Muscle layer of duodenum (tissue), 2 donors: ENCODE data around the gene ANKS1B.

Source experiments
- H3K27ac ChIP-seq: one replicate; pipeline ENCODE4 v1.7.0; 2013; ENCODE audit warnings: mild to moderate bottlenecking, low read length
- H3K27me3 ChIP-seq: one replicate; pipeline ENCODE4 v1.7.0; 2013; ENCODE audit warnings: low read depth, mild to moderate bottlenecking, control low read depth, low read length
- H3K36me3 ChIP-seq, 2 donors: one replicate each; pipeline ENCODE4 v1.7.0; 2013; ENCODE audit warnings: low read length in 2 of 2, control low read depth in 1 of 2, mild to moderate bottlenecking in 1 of 2; ENCODE audit not compliant: insufficient read depth in 2 of 2, control insufficient read depth in 1 of 2
- H3K4me1 ChIP-seq, 2 donors: one replicate each; pipeline ENCODE4 v1.7.0; 2013; ENCODE audit warnings: low read length in 2 of 2, mild to moderate bottlenecking in 2 of 2, control low read depth in 1 of 2, moderate library complexity in 1 of 2; ENCODE audit not compliant: insufficient read depth in 2 of 2, control insufficient read depth in 1 of 2
- H3K4me3 ChIP-seq, 2 donors: one replicate each; pipeline ENCODE4 v1.7.0; 2013; ENCODE audit warnings: low read length in 2 of 2, low read depth in 1 of 2, mild to moderate bottlenecking in 1 of 2
- H3K9me3 ChIP-seq, 2 donors: one replicate each; pipeline ENCODE4 v1.7.0; 2013; ENCODE audit warnings: low read length in 2 of 2, control low read depth in 1 of 2, mild to moderate bottlenecking in 1 of 2; ENCODE audit not compliant: control insufficient read depth in 1 of 2
- donor health status: healthy.

The ANKS1B gene

GRCh38 chr12:98736352-98737321, 1248.1 kb downstream of the ANKS1B start:
- H3K4me3 ChIP-seq = no peak overlapping the region
- peaks cover 0 to 7% of the 10 kb centered on the region in 2 donors for H3K9me3 ChIP-seq
- H3K36me3 ChIP-seq = peaks cover 6 to 9% of the 10 kb centered on the region in 2 donors
- no peaks in the 10 kb centered on the region for H3K27me3 ChIP-seq
- no peak overlapping the region for H3K27ac ChIP-seq
- peaks cover 5 to 6% of the 10 kb centered on the region in 2 donors for H3K4me1 ChIP-seq

- no peak overlapping the region for H3K27ac ChIP-seq
- peaks cover 6 to 9% of the 10 kb centered on the region in 2 donors for H3K36me3 ChIP-seq
- peaks cover 5 to 6% of the 10 kb centered on the region in 2 donors for H3K4me1 ChIP-seq
Observed at GRCh38 chr12:98735821-98736220, 1248.9 kb downstream of the ANKS1B start.

GRCh38 chr12:98733667-98734350, 1250.9 kb downstream of the ANKS1B start:
- no peaks in the 10 kb centered on the region for H3K27me3 ChIP-seq
- no peak overlapping the region for H3K4me3 ChIP-seq
- peaks cover 5 to 6% of the 10 kb centered on the region in 2 donors for H3K4me1 ChIP-seq
- no peak overlapping the region for H3K27ac ChIP-seq
- no peaks in the 10 kb centered on the region for H3K9me3 ChIP-seq
- H3K36me3 ChIP-seq = peaks cover 6 to 16% of the 10 kb centered on the region in 2 donors

More at GRCh38 chr12:98735821-98736220, 1248.9 kb downstream of the ANKS1B start:
- no peaks in the 10 kb centered on the region for H3K27me3 ChIP-seq
- H3K4me3 ChIP-seq = no peak overlapping the region
- H3K9me3 ChIP-seq = peaks cover 0 to 3% of the 10 kb centered on the region in 2 donors

- H3K36me3 ChIP-seq = peaks cover 6 to 29% of the 10 kb centered on the region in 2 donors
- H3K27ac ChIP-seq = no peak overlapping the region
- no peaks in the 10 kb centered on the region for H3K27me3 ChIP-seq
- no peak overlapping the region for H3K4me3 ChIP-seq
- peaks cover 0 to 3% of the 10 kb centered on the region in 2 donors for H3K4me1 ChIP-seq
- H3K9me3 ChIP-seq = no peaks in the 10 kb centered on the region
Observed at GRCh38 chr12:98730412-98730811, 1254.3 kb downstream of the ANKS1B start.

GRCh38 chr12:98727196-98727595, 1257.5 kb downstream of the ANKS1B start:
- Histone ChIP-seq H3K27ac (no peak overlapping the region), H3K36me3 (peaks cover 7 to 29% of the 10 kb centered on the region in 2 donors), H3K9me3 (no peaks in the 10 kb centered on the region), H3K27me3 (no peaks in the 10 kb centered on the region), H3K4me3 (no peak overlapping the region), H3K4me1 (peaks cover 0 to 3% of the 10 kb centered on the region in 2 donors)

- Histone ChIP-seq H3K36me3 (peaks cover 7 to 25% of the 10 kb centered on the region in 2 donors), H3K9me3 (no peaks in the 10 kb centered on the region), H3K4me3 (no peak overlapping the region), H3K27me3 (no peaks in the 10 kb centered on the region), H3K27ac (no peak overlapping the region), H3K4me1 (peaks cover 0 to 3% of the 10 kb centered on the region in 2 donors)
Observed at GRCh38 chr12:98725476-98726247, 1259.1 kb downstream of the ANKS1B start.

GRCh38 chr12:98724384-98725155, 1260.2 kb downstream of the ANKS1B start:
- H3K4me3 ChIP-seq = no peak overlapping the region
- no peaks in the 10 kb centered on the region for H3K9me3 ChIP-seq
- peaks cover 0 to 3% of the 10 kb centered on the region in 2 donors for H3K4me1 ChIP-seq
- peaks cover 7 to 28% of the 10 kb centered on the region in 2 donors for H3K36me3 ChIP-seq
- no peaks in the 10 kb centered on the region for H3K27me3 ChIP-seq
- H3K27ac ChIP-seq = no peak overlapping the region

- peaks cover 8 to 24% of the 10 kb centered on the region in 2 donors for H3K36me3 ChIP-seq
- no peak overlapping the region for H3K27ac ChIP-seq
- no peak overlapping the region for H3K4me3 ChIP-seq
- H3K4me1 ChIP-seq = peaks cover 0 to 3% of the 10 kb centered on the region in 2 donors
- H3K27me3 ChIP-seq = no peaks in the 10 kb centered on the region
- H3K9me3 ChIP-seq = no peaks in the 10 kb centered on the region
Observed at GRCh38 chr12:98721204-98721702, 1263.5 kb downstream of the ANKS1B start.

GRCh38 chr12:98719515-98720504, 1264.9 kb downstream of the ANKS1B start:
- peaks cover 11 to 22% of the 10 kb centered on the region in 2 donors for H3K36me3 ChIP-seq
- no peaks in the 10 kb centered on the region for H3K4me1 ChIP-seq
- no peaks in the 10 kb centered on the region for H3K9me3 ChIP-seq
- H3K4me3 ChIP-seq = no peak overlapping the region
- no peaks in the 10 kb centered on the region for H3K27me3 ChIP-seq
- H3K27ac ChIP-seq = no peak overlapping the region
